K562 (cell line): Measurements from ENCODE around the gene MRPS18B. TPM values are rescaled to one million over a fixed set of nuclear protein-coding genes. Genes with fewer than 3 reads are reported as not detected.

ENCODE experiments used
- ATAC-seq: fragments of 200-7000 bp; cut with Tn5 transposase; 3 replicates; pipeline ENCODE4 v1.9.1; 2020; ENCODE audit warnings: moderate library complexity
- BruUV-seq: library from RNA; stranded (reverse); fragments of 400-500 nt; replicated peaks from 2 replicates; lab custom pipeline; 2021; lab: Mats Ljungman, UMichigan
- CTCF ChIA-PET: fragments of 300-600 bp; formaldehyde crosslinking; extraction: SDS; loops from one replicate; lab custom pipeline; 2021; ENCODE audit warnings: low intra/inter-chr PET ratio; lab: Yijun Ruan, JAX
- POLR2A ChIA-PET: fragments of 300-600, 350-650 bp; sonication (Branson Sonifier 250); formaldehyde crosslinking; extraction: SDS; loops from one replicate; lab custom pipeline; 2021; ENCODE audit warnings: antibody characterized with exemption, inconsistent platforms; lab: Yijun Ruan, JAX
- DNase-seq, 4 experiments: peaks; one replicate each; pipeline versions ENCODE4 v3.0.0 to v3.0.0-alpha.2; 2011 to 2018; ENCODE audit warnings: low spot score in 3 of 4, mixed read lengths in 3 of 4; ENCODE audit errors: extremely low read depth in 1 of 4
- FAIRE-seq: peaks from 2 replicates; lab custom pipeline; 2011; peaks lifted over from hg19 to GRCh38; lab: Jason Lieb, UNC
- H2AFZ ChIP-seq: 2 replicates; pipeline ENCODE4 v1.6.0; 2011; ENCODE audit warnings: low read depth, low read length, control low read depth, inconsistent platforms
- H3K27ac ChIP-seq: fragments of 200-600 bp; 3 replicates; pipeline ENCODE4 v1.8.0; 2011; ENCODE audit warnings: low read depth, mild to moderate bottlenecking, control low read depth, inconsistent platforms, low read length, moderate library complexity, mixed read lengths; ENCODE audit errors: extremely low read depth
- H3K27me3 ChIP-seq, 2 experiments: fragments of 300-600 bp in 1 of 2; 2 replicates in 1 of 2; 3 replicates in 1 of 2; pipeline versions ENCODE4 v1.6.0 to v1.8.0; 2011; ENCODE audit warnings: inconsistent platforms in 2 of 2, low read length in 2 of 2, mild to moderate bottlenecking in 1 of 2, mixed read lengths in 1 of 2, moderate library complexity in 1 of 2; ENCODE audit not compliant: control insufficient read depth in 2 of 2, insufficient read depth in 2 of 2
- H3K36me3 ChIP-seq: fragments of 300-600 bp; 3 replicates; pipeline ENCODE4 v1.8.0; 2011; ENCODE audit warnings: mild to moderate bottlenecking, low read length, inconsistent platforms; ENCODE audit not compliant: control insufficient read depth, insufficient read depth
- H3K4me1 ChIP-seq, 2 experiments: fragments of 200-600 bp in 1 of 2; replicated peaks in 1 of 2; 2 replicates in 1 of 2; 3 replicates in 1 of 2; pipeline versions ENCODE4 v1.5.1 to v1.8.0; 2011; ENCODE audit warnings: inconsistent platforms in 2 of 2, low read length in 2 of 2, mild to moderate bottlenecking in 1 of 2, mixed read lengths in 1 of 2, moderate library complexity in 1 of 2; ENCODE audit not compliant: control insufficient read depth in 2 of 2, insufficient read depth in 2 of 2
- H3K4me2 ChIP-seq: 2 replicates; pipeline ENCODE4 v1.6.1; 2011; ENCODE audit warnings: low read length, control low read depth, inconsistent platforms, mixed read lengths; ENCODE audit not compliant: insufficient read depth
- H3K4me3 ChIP-seq: fragments of 200-600 bp; sonication (generic), shearing (Covaris generic); 2 replicates; pipeline ENCODE4 v1.5.1; 2016; ENCODE audit warnings: control low read depth, inconsistent platforms
- H3K79me2 ChIP-seq: fragments of 200-600 bp; 3 replicates; pipeline ENCODE4 v1.8.0; 2011; ENCODE audit warnings: low read length, inconsistent platforms; ENCODE audit not compliant: control insufficient read depth, insufficient read depth
- H3K9ac ChIP-seq, 2 experiments: 2 replicates each; pipeline versions ENCODE4 v1.6.0 to v1.6.1; 2011; ENCODE audit warnings: low read depth in 2 of 2, low read length in 2 of 2, control low read depth in 1 of 2, inconsistent platforms in 1 of 2, mild to moderate bottlenecking in 1 of 2, mixed read lengths in 1 of 2; ENCODE audit not compliant: insufficient read depth in 1 of 2
- H3K9me1 ChIP-seq: one replicate; pipeline ENCODE4 v1.6.0; 2011; ENCODE audit warnings: inconsistent platforms, mild to moderate bottlenecking, low read length, moderate library complexity; ENCODE audit not compliant: control insufficient read depth, insufficient read depth
- H3K9me3 ChIP-seq: replicated peaks from 2 replicates; pipeline ENCODE4 v1.5.1; 2011; ENCODE audit warnings: low read depth, low read length, inconsistent platforms; ENCODE audit not compliant: control insufficient read depth, insufficient read depth
- H4K20me1 ChIP-seq: replicated peaks from 2 replicates; pipeline ENCODE4 v1.6.1; 2011; ENCODE audit warnings: low read length, inconsistent platforms, mixed read lengths; ENCODE audit not compliant: control insufficient read depth, insufficient read depth
- BRF2 ChIP-seq: IDR thresholded peaks from 3 replicates; pipeline ENCODE4 v1.6.1; 2011; ENCODE audit warnings: borderline replicate concordance, mild to moderate bottlenecking; ENCODE audit not compliant: insufficient read length, insufficient read depth
- CCAR2 ChIP-seq: fragments of 200-400 bp; formaldehyde crosslinking; IDR thresholded peaks from 2 replicates; pipeline ENCODE4 v1.6.1; 2017; ENCODE audit warnings: mild to moderate bottlenecking, low read depth, low read length
- FOXK1 ChIP-seq: sonication (generic); formaldehyde crosslinking; IDR thresholded peaks from 2 replicates; pipeline ENCODE4 v1.8.0; 2022; ENCODE audit warnings: missing genetic modification reagents, mild to moderate bottlenecking, borderline replicate concordance
- NR2C1 ChIP-seq, 2 experiments: fragments of 450-650 bp; IDR thresholded peaks; 2 replicates each; pipeline ENCODE4 v1.6.1; 2017; ENCODE audit warnings: mild to moderate bottlenecking in 2 of 2, antibody characterized with exemption in 1 of 2, inconsistent platforms in 1 of 2, missing compliant biosample characterization in 1 of 2, missing genetic modification characterization in 1 of 2
- POLR3A ChIP-seq: IDR thresholded peaks from 2 replicates; pipeline ENCODE4 v1.6.1; 2011; ENCODE audit warnings: borderline replicate concordance, mild to moderate bottlenecking, moderate library complexity; ENCODE audit not compliant: insufficient read length, insufficient read depth; ENCODE audit errors: extremely low read depth
- PYGO2 ChIP-seq: fragments of 450-650 bp; IDR thresholded peaks from 2 replicates; pipeline ENCODE4 v1.6.1; 2016; ENCODE audit warnings: mild to moderate bottlenecking, missing genetic modification characterization, moderate library complexity, missing compliant biosample characterization
- YY1 ChIP-seq, 3 experiments: IDR thresholded peaks; 2 replicates each; pipeline ENCODE4 v1.6.1; 2011; ENCODE audit warnings: low read length in 2 of 3, mild to moderate bottlenecking in 2 of 3, moderate library complexity in 2 of 3, borderline replicate concordance in 1 of 3, control low read depth in 1 of 3, low read depth in 1 of 3; ENCODE audit not compliant: insufficient read depth in 3 of 3, insufficient replicate concordance in 2 of 3, control insufficient read depth in 1 of 3, insufficient read length in 1 of 3; ENCODE audit errors: extremely low read depth in 1 of 3
- ZBTB33 ChIP-seq: sonication (generic); formaldehyde crosslinking; IDR thresholded peaks from 2 replicates; pipeline ENCODE4 v1.8.1; 2023; ENCODE audit warnings: mild to moderate bottlenecking, missing genetic modification reagents
- ZNF143 ChIP-seq: sonication (generic); formaldehyde crosslinking; IDR thresholded peaks from 2 replicates; pipeline ENCODE4 v1.9.0; 2022; ENCODE audit warnings: mild to moderate bottlenecking, missing genetic modification reagents
- WGBS: fragments of 100-300 bp; shearing (Covaris generic); methylation state at CpG from one replicate; pipeline ENCODE4 v1.1.6; 2016; ENCODE audit warnings: low coverage, mixed read lengths; ENCODE audit not compliant: insufficient coverage; ENCODE audit errors: missing lambda C conversion rate; 5-methylcytosine and 5-hydroxymethylcytosine counted together
- in situ Hi-C: fragments of 300-500 bp; cut with MboI; formaldehyde crosslinking; loops from 4 replicates; pipeline ENCODE4 v1.15.0; 2018; ENCODE audit warnings: inconsistent platforms, mixed read lengths
- intact Hi-C: fragments of 100-400 bp; cut with micrococcal nuclease; formaldehyde crosslinking; loops from 2 replicates; pipeline ENCODE4 v1.14.2; 2022
- polyA plus RNA-seq, 8 experiments: library from polyadenylated mRNA; depleted of rRNA in 4 of 8; stranded (reverse) in 5 of 8; unstranded in 3 of 8; fragments of >200 nt; fragmentation: Nextera tagmentation in 2 of 8; fragmentation: Illumina TruSeq in 1 of 8; extraction: Ambion mirVana in 2 of 8; extraction: Trizol in 1 of 8; gene quantifications; 2 replicates each; pipeline versions ENCODE4 v1.2.1 to v1.2.3, GENCODE V29; 2011 to 2014; ENCODE audit warnings: inconsistent platforms in 1 of 8, missing spikeins in 1 of 8
- total RNA-seq, 7 experiments: library from RNA; depleted of rRNA in 6 of 7; stranded (reverse); fragments of >200 nt in 6 of 7; fragmentation: Illumina TruSeq in 2 of 7; extraction: Trizol in 2 of 7; gene quantifications; 2 replicates each; pipeline versions ENCODE4 v1.2.1 to v1.2.3, GENCODE V29; 2011 to 2021; ENCODE audit warnings: low replicate concordance in 1 of 7

The MRPS18B gene
- total and polyA plus RNA-seq, 9 of the 15 experiments (the other 6 are each of a cell fraction or from before 2014, with no cell fraction given): 132 to 383 (median 178) TPM

GRCh38 chr6:30625511-30625910 is 7.9 kb downstream of the MRPS18B start (continued):
- TF ChIP-seq POLR3A (no peak), CCAR2 (no peak), FOXK1 (CRISPR knock-in tag) (no peak)

- FAIRE-seq (no peak), ATAC-seq (peak; percentile 89), DNase-seq (peak; percentile 59 to 76 (median 62))
- H3K27me3 ChIP-seq: no peaks in the 10 kb centered on the region
- BruUV-seq: no TSS peak
- peaks cover 0 to 12% of the 10 kb centered on the region in 2 experiments; a peak in 2 of 5 replicates for H3K4me1 ChIP-seq
- 53% methylated on average over 33 of the region's 36 CpGs for WGBS
- intact Hi-C loops: no loop called here
- in situ Hi-C loops: no loop called here
- H2AFZ ChIP-seq: peak within 1 kb of the TSS; percentile 69
- peaks cover 63% of the 10 kb centered on the region for H3K36me3 ChIP-seq
- no peaks in the 10 kb centered on the region; the same call in 2 of the 3 replicates for H3K79me2 ChIP-seq
- ChIA-PET CTCF (interaction anchor here (0.5 kb wide), 1 partner anchor 104 kb away, joined by 4 read pairs; no protein-coding TSS in a partner anchor), POLR2A (interaction anchor here (1.0 to 2.2 kb wide), 6 partner anchors 8 to 13 kb away, joined by 3 to 13 read pairs (median 4); partner anchors contain the start of gene PPP1R10)
- no peaks in the 10 kb centered on the region for H3K9me3 ChIP-seq
- H3K4me2 ChIP-seq: peak within 1 kb of the TSS; percentile 69
- H3K9ac ChIP-seq: peak within 1 kb of the TSS; percentile 46 to 84
- H3K27ac ChIP-seq: peak within 1 kb of the TSS; percentile 40; the same call in 1 of the 3 replicates
- peak within 1 kb of the TSS; percentile 42 for H3K4me3 ChIP-seq
- no peaks in the 10 kb centered on the region for H3K9me1 ChIP-seq
- no peaks in the 10 kb centered on the region for H4K20me1 ChIP-seq
- TF ChIP-seq YY1 (IDR thresholded peaks at IDR 0.05; ENCODE audit: borderline replicate concordance in 1 of 3, control insufficient read depth in 1 of 3, extremely low read depth in 1 of 3, insufficient read depth in 3 of 3, insufficient read length in 1 of 3, insufficient replicate concordance in 2 of 3, low read depth in 1 of 3, low read length in 2 of 3) (peak in 1 of 3 experiments; percentile 7), ZBTB33 (CRISPR knock-in tag) (peak; percentile 64; the same call in 1 of the 2 replicates), PYGO2 (tag) (no peak), BRF2 (no peak), NR2C1 (IDR thresholded peaks at IDR 0.05) (peak; percentile 94), NR2C1 (tag; IDR thresholded peaks at IDR 0.05) (peak; percentile 96), ZNF143 (CRISPR knock-in tag) (no peak)
Measured at GRCh38 chr6:30626484-30627366, 9.1 kb downstream of the MRPS18B start, which contains the start of gene ATAT1. Gene ATAT1, plus strand, starts transcription at chr6:30626874.
